SU-DHL-6 (cell line): ENCODE measurements around the gene COL5A1.

ENCODE experiments used
- EZH2phosphoT487 ChIP-seq: fragments of 200-600 bp; sonication (generic), shearing (Covaris generic); conservative IDR thresholded peaks from 2 replicates; pipeline ENCODE4 v1.6.1; 2018; ENCODE audit warnings: mild to moderate bottlenecking, antibody characterized with exemption, low read length, moderate library complexity, mixed read lengths
- TF ChIP-seq, protein P1 (sequence below): fragments of 200-600 bp; sonication (generic); IDR thresholded peaks from one replicate; pipeline ENCODE4 v1.5.1; 2017; ENCODE audit warnings: antibody characterized with exemption, mild to moderate bottlenecking, low read length, moderate library complexity; ENCODE audit not compliant: insufficient read depth, poor library complexity, severe bottlenecking

GRCh38 chr9:134807716-134808446 lies 166.3 kb downstream of the COL5A1 start:
- TF ChIP-seq, protein P1, sequence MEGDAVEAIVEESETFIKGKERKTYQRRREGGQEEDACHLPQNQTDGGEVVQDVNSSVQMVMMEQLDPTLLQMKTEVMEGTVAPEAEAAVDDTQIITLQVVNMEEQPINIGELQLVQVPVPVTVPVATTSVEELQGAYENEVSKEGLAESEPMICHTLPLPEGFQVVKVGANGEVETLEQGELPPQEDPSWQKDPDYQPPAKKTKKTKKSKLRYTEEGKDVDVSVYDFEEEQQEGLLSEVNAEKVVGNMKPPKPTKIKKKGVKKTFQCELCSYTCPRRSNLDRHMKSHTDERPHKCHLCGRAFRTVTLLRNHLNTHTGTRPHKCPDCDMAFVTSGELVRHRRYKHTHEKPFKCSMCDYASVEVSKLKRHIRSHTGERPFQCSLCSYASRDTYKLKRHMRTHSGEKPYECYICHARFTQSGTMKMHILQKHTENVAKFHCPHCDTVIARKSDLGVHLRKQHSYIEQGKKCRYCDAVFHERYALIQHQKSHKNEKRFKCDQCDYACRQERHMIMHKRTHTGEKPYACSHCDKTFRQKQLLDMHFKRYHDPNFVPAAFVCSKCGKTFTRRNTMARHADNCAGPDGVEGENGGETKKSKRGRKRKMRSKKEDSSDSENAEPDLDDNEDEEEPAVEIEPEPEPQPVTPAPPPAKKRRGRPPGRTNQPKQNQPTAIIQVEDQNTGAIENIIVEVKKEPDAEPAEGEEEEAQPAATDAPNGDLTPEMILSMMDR: no peak
- no peak for TF ChIP-seq EZH2phosphoT487
